ENCODE measurements around the gene GPR84.

GPR84 gene

GRCh38 chr12:54364413-54364812 is at the start of gene GPR84:
Gene GPR84 (minus strand): TSS chr12:54364486. CDS start chr12:54363851, 635 bp downstream.
- no peak for DNase-seq (ENCODE audit: extremely low spot score)
- TF ChIP-seq CTCF (IDR thresholded peaks at IDR 0.05; ENCODE audit: control extremely low read depth, extremely low read depth, low read depth, missing control alignments): no peak
- POLR2A ChIA-PET: no interaction called here
- CTCF ChIA-PET: no interaction called here

- POLR2A ChIA-PET: no interaction called here
- CTCF ChIA-PET: interaction anchor here (1.4 to 14.5 kb wide), 3 partner anchors 13 to 24 kb away, joined by 6 to 280 read pairs (median 72); no protein-coding TSS in a partner anchor
- TF ChIP-seq CTCF (IDR thresholded peaks at IDR 0.05; ENCODE audit: control extremely low read depth, extremely low read depth, low read depth, missing control alignments): no peak
- peak; percentile 42 for DNase-seq (ENCODE audit: extremely low spot score)
Measured at GRCh38 chr12:54413284-54414190, 49.3 kb upstream of the GPR84 start.

GRCh38 chr12:54412786-54413185 is 48.5 kb upstream of the GPR84 start:
- TF ChIP-seq CTCF (IDR thresholded peaks at IDR 0.05; ENCODE audit: control extremely low read depth, extremely low read depth, low read depth, missing control alignments): no peak
- CTCF ChIA-PET: interaction anchor here (1.4 to 14.5 kb wide), 3 partner anchors 12 to 24 kb away, joined by 6 to 280 read pairs (median 72); no protein-coding TSS in a partner anchor
- POLR2A ChIA-PET: no interaction called here
- DNase-seq (ENCODE audit: extremely low spot score): no peak

GRCh38 chr12:54412348-54412747 is 48.1 kb upstream of the GPR84 start:
- DNase-seq (ENCODE audit: extremely low spot score): no peak
- ChIA-PET POLR2A (no interaction called here), CTCF (interaction anchor here (1.4 to 14.5 kb wide), 3 partner anchors 11 to 25 kb away, joined by 6 to 280 read pairs (median 72); no protein-coding TSS in a partner anchor)
- no peak for TF ChIP-seq CTCF (IDR thresholded peaks at IDR 0.05; ENCODE audit: control extremely low read depth, extremely low read depth, low read depth, missing control alignments)

GRCh38 chr12:54411391-54412241 is 47.3 kb upstream of the GPR84 start:
- ChIA-PET POLR2A (no interaction called here), CTCF (interaction anchor here (1.3 to 14.5 kb wide), 6 partner anchors 11 to 191 kb away, joined by 4 to 280 read pairs (median 6); no protein-coding TSS in a partner anchor)
- no peak for TF ChIP-seq CTCF (IDR thresholded peaks at IDR 0.05; ENCODE audit: control extremely low read depth, extremely low read depth, low read depth, missing control alignments)
- DNase-seq (ENCODE audit: extremely low spot score): no peak

- CTCF ChIA-PET: interaction anchor here (0.8 to 14.5 kb wide), 3 partner anchors 8 to 30 kb away, joined by 3 to 280 read pairs (median 11); no protein-coding TSS in a partner anchor
- no peak for DNase-seq (ENCODE audit: extremely low spot score)
- POLR2A ChIA-PET: no interaction called here
- TF ChIP-seq CTCF (IDR thresholded peaks at IDR 0.05; ENCODE audit: control extremely low read depth, extremely low read depth, low read depth, missing control alignments): no peak
Measured at GRCh38 chr12:54409267-54409666, 45.0 kb upstream of the GPR84 start.

All from GM10248 (cell line).